RWPE2 (cell line): ENCODE results near the gene CHN2.

Source experiments
- ATAC-seq: fragments of 200-7000 bp; cut with Tn5 transposase; 3 replicates; pipeline ENCODE4 v1.9.1; 2021; ENCODE audit warnings: low read depth
- DNase-seq: peaks from one replicate; pipeline ENCODE4 v3.0.0-alpha.2; 2020; ENCODE audit warnings: low spot score
- H3K27ac ChIP-seq: fragments of 450-650 bp; 2 replicates; pipeline ENCODE4 v1.5.1; 2017; ENCODE audit warnings: mild to moderate bottlenecking; ENCODE audit not compliant: poor library complexity, severe bottlenecking
- H3K27me3 ChIP-seq: fragments of 250-450 bp; sonication (Bioruptor Pico); 2 replicates; pipeline ENCODE4 v1.5.1; 2021; ENCODE audit warnings: mild to moderate bottlenecking, moderate library complexity; ENCODE audit not compliant: insufficient read depth, poor library complexity, severe bottlenecking
- H3K36me3 ChIP-seq: fragments of 250-450 bp; sonication (Bioruptor Pico); 2 replicates; pipeline ENCODE4 v1.5.1; 2020; ENCODE audit warnings: low read depth, mild to moderate bottlenecking, moderate library complexity
- H3K4me1 ChIP-seq: fragments of 250-450 bp; sonication (Bioruptor Pico); 2 replicates; pipeline ENCODE4 v1.5.1; 2021; ENCODE audit warnings: mild to moderate bottlenecking, moderate library complexity; ENCODE audit not compliant: insufficient read depth, poor library complexity, severe bottlenecking
- H3K4me3 ChIP-seq: fragments of 250-450 bp; sonication (Bioruptor Pico); 2 replicates; pipeline ENCODE4 v1.5.1; 2021; ENCODE audit warnings: mild to moderate bottlenecking, moderate library complexity; ENCODE audit not compliant: severe bottlenecking
- H3K9me3 ChIP-seq: fragments of 250-450 bp; sonication (Bioruptor Pico); 2 replicates; pipeline ENCODE4 v1.5.1; 2021; ENCODE audit warnings: mild to moderate bottlenecking, moderate library complexity; ENCODE audit not compliant: severe bottlenecking
- TF ChIP-seq, protein P1 (sequence below): fragments of 450-650 bp; IDR thresholded peaks from one replicate; pipeline ENCODE4 v1.5.1; 2017; ENCODE audit warnings: mild to moderate bottlenecking, moderate library complexity; ENCODE audit not compliant: poor library complexity, severe bottlenecking

CHN2 gene

GRCh38 chr7:29432721-29433120 lies 238.1 kb downstream of the CHN2 start:
- DNase-seq (no peak), ATAC-seq (no peak)

GRCh38 chr7:29434380-29434768 lies 239.8 kb downstream of the CHN2 start:
- H3K4me1 ChIP-seq: no peaks in the 10 kb centered on the region
- H3K27ac ChIP-seq: no peak overlapping the region
- no peaks in the 10 kb centered on the region for H3K9me3 ChIP-seq
- TF ChIP-seq, protein P1, sequence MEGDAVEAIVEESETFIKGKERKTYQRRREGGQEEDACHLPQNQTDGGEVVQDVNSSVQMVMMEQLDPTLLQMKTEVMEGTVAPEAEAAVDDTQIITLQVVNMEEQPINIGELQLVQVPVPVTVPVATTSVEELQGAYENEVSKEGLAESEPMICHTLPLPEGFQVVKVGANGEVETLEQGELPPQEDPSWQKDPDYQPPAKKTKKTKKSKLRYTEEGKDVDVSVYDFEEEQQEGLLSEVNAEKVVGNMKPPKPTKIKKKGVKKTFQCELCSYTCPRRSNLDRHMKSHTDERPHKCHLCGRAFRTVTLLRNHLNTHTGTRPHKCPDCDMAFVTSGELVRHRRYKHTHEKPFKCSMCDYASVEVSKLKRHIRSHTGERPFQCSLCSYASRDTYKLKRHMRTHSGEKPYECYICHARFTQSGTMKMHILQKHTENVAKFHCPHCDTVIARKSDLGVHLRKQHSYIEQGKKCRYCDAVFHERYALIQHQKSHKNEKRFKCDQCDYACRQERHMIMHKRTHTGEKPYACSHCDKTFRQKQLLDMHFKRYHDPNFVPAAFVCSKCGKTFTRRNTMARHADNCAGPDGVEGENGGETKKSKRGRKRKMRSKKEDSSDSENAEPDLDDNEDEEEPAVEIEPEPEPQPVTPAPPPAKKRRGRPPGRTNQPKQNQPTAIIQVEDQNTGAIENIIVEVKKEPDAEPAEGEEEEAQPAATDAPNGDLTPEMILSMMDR: no peak
- H3K27me3 ChIP-seq: no peaks in the 10 kb centered on the region
- H3K36me3 ChIP-seq: no peaks in the 10 kb centered on the region
- ATAC-seq: no peak
- no peak overlapping the region for H3K4me3 ChIP-seq
- no peak for DNase-seq

More at GRCh38 chr7:29432721-29433120, 238.1 kb downstream of the CHN2 start:
- Histone ChIP-seq H3K9me3 (no peaks in the 10 kb centered on the region), H3K4me1 (no peaks in the 10 kb centered on the region), H3K27me3 (no peaks in the 10 kb centered on the region), H3K36me3 (no peaks in the 10 kb centered on the region), H3K27ac (no peak overlapping the region), H3K4me3 (no peak overlapping the region)
- TF ChIP-seq, protein P1: no peak

DNA sequence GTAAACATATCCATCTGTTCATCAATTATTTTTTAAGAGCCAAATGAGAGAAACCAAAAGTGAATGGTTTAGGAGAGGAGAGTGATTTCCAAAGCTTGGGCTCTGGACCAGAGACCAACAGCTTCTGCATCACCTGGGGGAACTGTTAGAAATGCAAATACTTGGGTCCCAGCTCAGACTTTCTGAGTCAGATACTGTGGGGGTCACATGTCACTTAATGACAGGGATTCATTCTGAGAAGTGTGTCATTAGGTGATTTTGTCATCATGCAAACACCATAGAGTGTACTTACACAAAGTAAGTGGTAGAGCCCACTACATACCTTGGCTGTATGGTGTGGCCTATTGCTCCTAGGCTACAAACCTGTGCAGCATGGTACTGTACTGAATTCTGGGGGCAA lies 240.6 kb downstream of the CHN2 start:
- H3K4me1 ChIP-seq: no peaks in the 10 kb centered on the region
- no peak overlapping the region for H3K4me3 ChIP-seq
- H3K9me3 ChIP-seq: no peaks in the 10 kb centered on the region
- TF ChIP-seq, protein P1: no peak
- H3K27ac ChIP-seq: no peak overlapping the region
- ATAC-seq (no peak), DNase-seq (no peak)
- no peaks in the 10 kb centered on the region for H3K36me3 ChIP-seq
- H3K27me3 ChIP-seq: no peaks in the 10 kb centered on the region

GRCh38 chr7:29435902-29436301 lies 241.3 kb downstream of the CHN2 start:
- H3K4me3 ChIP-seq: no peak overlapping the region
- ATAC-seq (no peak), DNase-seq (no peak)
- no peak overlapping the region for H3K27ac ChIP-seq
- no peaks in the 10 kb centered on the region for H3K9me3 ChIP-seq
- H3K27me3 ChIP-seq: no peaks in the 10 kb centered on the region
- H3K4me1 ChIP-seq: no peaks in the 10 kb centered on the region
- TF ChIP-seq, protein P1: no peak
- no peaks in the 10 kb centered on the region for H3K36me3 ChIP-seq

- TF ChIP-seq, protein P1: no peak
- DNase-seq: no peak
Measured at GRCh38 chr7:29442146-29442545, 247.6 kb downstream of the CHN2 start.

More at GRCh38 chr7:29442146-29442545, 247.6 kb downstream of the CHN2 start:
- ATAC-seq: peak; percentile 99
- Histone ChIP-seq H3K27me3 (no peaks in the 10 kb centered on the region), H3K36me3 (no peaks in the 10 kb centered on the region), H3K9me3 (no peaks in the 10 kb centered on the region), H3K27ac (no peak overlapping the region), H3K4me1 (peaks cover 23% of the 10 kb centered on the region), H3K4me3 (no peak overlapping the region)
